ENCODE data around the gene KLK1. TPM values are rescaled to one million over a fixed set of nuclear protein-coding genes. Genes with fewer than 3 reads are reported as not detected.
"Not testable (repeated sequence)": the region's sequence is repeated elsewhere in the genome, so short reads cannot be mapped to it uniquely, and the experiment has no call there.

KLK1 gene
- total RNA-seq, 1 donor from 2014 or later: not detected

- no peaks in the 10 kb centered on the region for H3K27me3 ChIP-seq
- H3K27ac ChIP-seq: no peak overlapping the region
- intact Hi-C loops (cut with DNase I): no loop called here
- DNase-seq (ENCODE audit: low spot score in 2 of 2): no peak
- TF ChIP-seq CTCF (IDR thresholded peaks at IDR 0.05): no peak
- H3K36me3 ChIP-seq: no peaks in the 10 kb centered on the region
- no peaks in the 10 kb centered on the region for H3K9me3 ChIP-seq
- no peak overlapping the region for H3K4me3 ChIP-seq
- no peaks in the 10 kb centered on the region for H3K4me1 ChIP-seq
These were observed 11.1 kb downstream of the KLK1 start for GRCh38 chr19:50812474-50812873.

GRCh38 chr19:50811622-50812238 is 11.9 kb downstream of the KLK1 start:
- DNase-seq (ENCODE audit: low spot score in 2 of 2); H3K36me3 ChIP-seq; H3K4me1 ChIP-seq; H3K9me3 ChIP-seq; H3K4me3 ChIP-seq; H3K27me3 ChIP-seq; H3K27ac ChIP-seq; intact Hi-C loops (cut with DNase I): not testable (repeated sequence)

GRCh38 chr19:50808856-50809255 is 14.7 kb downstream of the KLK1 start:
- H3K4me1 ChIP-seq: peaks cover 0 to 4% of the 10 kb centered on the region in 2 donors
- no peak for DNase-seq (ENCODE audit: low spot score in 2 of 2)
- H3K36me3 ChIP-seq: no peaks in the 10 kb centered on the region
- no peak overlapping the region for H3K27ac ChIP-seq
- no peak for TF ChIP-seq CTCF (IDR thresholded peaks at IDR 0.05)
- intact Hi-C loops (cut with DNase I): loop anchor here (10.0 kb wide), 3 partner anchors 556 to 786 kb away; partner anchors contain the start of genes CLDND2, ETFB, VRK3 and ZNF473
- no peaks in the 10 kb centered on the region for H3K9me3 ChIP-seq
- H3K4me3 ChIP-seq: no peak overlapping the region
- no peaks in the 10 kb centered on the region for H3K27me3 ChIP-seq

- Histone ChIP-seq H3K27ac (peak overlapping the region; percentile 97), H3K36me3 (peaks cover 5 to 13% of the 10 kb centered on the region in 2 donors), H3K4me3 (peak overlapping the region; percentile 92 to 93), H3K27me3 (no peaks in the 10 kb centered on the region), H3K9me3 (no peaks in the 10 kb centered on the region), H3K4me1 (peaks cover 0 to 13% of the 10 kb centered on the region in 2 donors)
- no peak for TF ChIP-seq CTCF (IDR thresholded peaks at IDR 0.05)
- intact Hi-C loops (cut with DNase I): loop anchor here (1.0 to 10.0 kb wide), 6 partner anchors 293 to 790 kb away; partner anchors contain the start of genes CLDND2, CTU1, ETFB and JOSD2
- peak; percentile 95 to 99 for DNase-seq (ENCODE audit: low spot score in 2 of 2)
These were observed 18.9 kb downstream of the KLK1 start for GRCh38 chr19:50804420-50805272.

- Histone ChIP-seq H3K27ac (peak overlapping the region; percentile 97), H3K4me1 (peaks cover 0 to 13% of the 10 kb centered on the region in 2 donors)
- intact Hi-C loops (cut with DNase I): loop anchor here (2.0 to 10.0 kb wide), 5 partner anchors 305 to 791 kb away; partner anchors contain the start of genes CLDND2, CTU1, ETFB and NR1H2
These were observed 19.8 kb downstream of the KLK1 start for GRCh38 chr19:50803633-50804419.

More at GRCh38 chr19:50803633-50804419, 19.8 kb downstream of the KLK1 start:
- H3K4me3 ChIP-seq: peak overlapping the region; percentile 92 to 93
- no peak for DNase-seq (ENCODE audit: low spot score in 2 of 2)
- no peaks in the 10 kb centered on the region for H3K27me3 ChIP-seq
- no peak for TF ChIP-seq CTCF (IDR thresholded peaks at IDR 0.05)
- H3K9me3 ChIP-seq: no peaks in the 10 kb centered on the region
- H3K36me3 ChIP-seq: peaks cover 6 to 16% of the 10 kb centered on the region in 2 donors
